ENCODE results near the gene TRAF4.
"Not testable (repeated sequence)": the region's sequence is repeated elsewhere in the genome, so short reads cannot be mapped to it uniquely, and the experiment has no call there.

TRAF4 gene

GRCh38 chr17:28747801-28748750 is 4.3 kb downstream of the TRAF4 start:
- DNase-seq (ENCODE audit: low read depth in 2 of 2) = no peak

GRCh38 chr17:28748852-28749515 is 5.2 kb downstream of the TRAF4 start:
- DNase-seq (ENCODE audit: low read depth in 2 of 2) = no peak

- no peak for DNase-seq (ENCODE audit: low read depth in 2 of 2)
Measured at GRCh38 chr17:28749516-28750177, 5.8 kb downstream of the TRAF4 start.

GRCh38 chr17:28750178-28751047 is 6.6 kb downstream of the TRAF4 start:
- DNase-seq (ENCODE audit: low read depth in 2 of 2) = peak; percentile 76 to 79

GRCh38 chr17:28751600-28752366 is 8.0 kb downstream of the TRAF4 start:
- DNase-seq (ENCODE audit: low read depth in 2 of 2) = no peak

GRCh38 chr17:28755486-28755885 is 11.7 kb downstream of the TRAF4 start:
- no peak for DNase-seq (ENCODE audit: low read depth in 2 of 2)

- no peak for DNase-seq (ENCODE audit: low read depth in 2 of 2)
Measured at GRCh38 chr17:28756049-28756804, 12.4 kb downstream of the TRAF4 start.

GRCh38 chr17:28758411-28759121 is 14.8 kb downstream of the TRAF4 start:
- no peak for DNase-seq (ENCODE audit: low read depth in 2 of 2)

- no peak for DNase-seq (ENCODE audit: low read depth in 2 of 2)
Measured at GRCh38 chr17:28759256-28759865, 15.6 kb downstream of the TRAF4 start.

GRCh38 chr17:28760601-28761562 is 17.1 kb downstream of the TRAF4 start:
- DNase-seq (ENCODE audit: low read depth in 2 of 2) = no peak

- DNase-seq (ENCODE audit: low read depth in 2 of 2) = no peak
Measured at GRCh38 chr17:28763137-28763799, 19.5 kb downstream of the TRAF4 start.

GRCh38 chr17:28763804-28764266 is 20.0 kb downstream of the TRAF4 start:
- peak; percentile 66 to 67 for DNase-seq (ENCODE audit: low read depth in 2 of 2)

GRCh38 chr17:28765038-28765437 is 21.2 kb downstream of the TRAF4 start:
- DNase-seq (ENCODE audit: low read depth in 2 of 2) = no peak

GRCh38 chr17:28773736-28774135 is 29.9 kb downstream of the TRAF4 start:
- no peak for DNase-seq (ENCODE audit: low read depth in 2 of 2)

- no peak for DNase-seq (ENCODE audit: low read depth in 2 of 2)
Measured at GRCh38 chr17:28774206-28774605, 30.4 kb downstream of the TRAF4 start.

GRCh38 chr17:28777178-28777577 is 33.4 kb downstream of the TRAF4 start:
- no peak for DNase-seq (ENCODE audit: low read depth in 2 of 2)

GRCh38 chr17:28779601-28780000 is 35.8 kb downstream of the TRAF4 start:
- not testable (repeated sequence) for DNase-seq (ENCODE audit: low read depth in 2 of 2)

Data from stimulated activated CD4-positive, alpha-beta T cell treated with anti-CD3 and anti-CD28 coated beads, Interleukin-1b, Interleukin-23, amount 100 ng/mL, for 1 hour (primary cell).